DMS 273 (cell line): ENCODE data around the gene USP6NL.

Experiments
- DNase-seq: peaks from one replicate; lab custom pipeline; 2025; ENCODE audit not compliant: unreplicated experiment; lab: John Stamatoyannopoulos, UW

USP6NL gene

GRCh38 chr10:11483201-11484148 lies 128.0 kb downstream of the USP6NL start:
- no peak for DNase-seq

GRCh38 chr10:11482306-11482705 lies 129.1 kb downstream of the USP6NL start:
- no peak for DNase-seq

DNA sequence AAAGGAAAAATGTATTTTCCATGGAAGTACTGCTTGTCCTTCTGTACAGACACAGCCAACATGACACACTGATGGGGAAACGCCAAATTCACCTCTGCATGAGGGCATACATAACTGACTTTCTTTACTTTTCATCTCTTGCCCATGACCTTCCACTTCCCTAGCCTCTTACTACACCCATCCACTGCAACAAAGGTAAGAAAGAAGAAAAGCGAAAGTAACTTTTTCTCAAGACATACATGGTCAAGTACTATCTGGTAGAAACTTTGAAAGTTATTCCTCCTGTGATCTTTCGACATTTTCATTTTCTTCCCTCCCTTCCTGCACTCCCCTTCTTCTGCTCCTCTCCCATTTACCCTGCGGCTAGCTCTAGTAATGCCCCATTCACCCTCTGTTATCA lies 130.8 kb downstream of the USP6NL start:
- no peak for DNase-seq

GRCh38 chr10:11479300-11479699 lies 132.2 kb downstream of the USP6NL start:
- no peak for DNase-seq

DNA sequence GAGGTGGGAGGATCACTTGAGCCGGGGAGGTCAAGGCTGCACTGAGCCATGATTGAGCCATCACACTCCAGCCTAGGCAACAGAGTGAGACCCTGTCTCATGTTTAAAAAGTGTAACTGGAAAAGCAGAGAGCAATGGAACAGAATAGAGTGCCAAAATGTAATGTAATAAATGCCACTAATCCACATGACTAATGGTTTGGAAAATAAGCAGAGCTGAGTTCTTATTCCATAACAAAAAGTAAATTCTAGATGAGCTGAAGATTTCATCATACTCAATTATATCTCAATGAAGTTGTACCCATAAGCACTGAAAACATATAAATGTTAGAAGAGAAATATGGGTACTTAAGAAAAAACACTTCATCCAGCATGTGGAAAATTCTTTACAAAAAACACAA lies 132.6 kb downstream of the USP6NL start:
- DNase-seq: no peak

DNA sequence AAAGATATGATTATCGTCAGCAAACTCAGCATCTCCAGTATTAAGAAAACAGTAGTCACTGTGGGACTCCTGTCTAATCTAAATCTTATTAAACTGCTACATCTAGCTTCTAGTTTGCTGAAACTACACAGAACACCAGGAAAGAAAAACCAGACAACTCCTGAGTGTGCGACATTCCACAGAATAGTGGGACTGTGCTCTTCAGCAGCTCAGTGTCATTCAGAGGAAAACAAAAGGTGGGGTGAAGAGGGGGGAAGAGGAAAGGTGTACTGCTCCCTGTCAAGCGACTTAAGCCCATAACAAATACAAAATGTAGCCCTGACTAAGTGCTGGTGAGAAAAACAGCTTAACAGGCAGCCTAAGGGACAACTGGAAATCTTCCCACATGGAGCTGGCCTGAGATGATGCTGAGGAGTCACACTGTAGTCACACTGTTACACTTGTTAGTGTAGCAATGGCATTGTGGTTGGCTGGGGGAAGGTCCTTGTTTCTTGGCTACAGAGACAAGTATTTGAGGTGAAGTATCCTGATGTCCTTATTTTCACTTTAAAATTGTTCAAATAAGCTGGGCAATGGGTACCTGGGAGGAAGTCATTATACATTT lies 135.5 kb downstream of the USP6NL start:
- no peak for DNase-seq

- no peak for DNase-seq
These were observed 138.2 kb downstream of the USP6NL start for GRCh38 chr10:11473128-11473760.

DNA sequence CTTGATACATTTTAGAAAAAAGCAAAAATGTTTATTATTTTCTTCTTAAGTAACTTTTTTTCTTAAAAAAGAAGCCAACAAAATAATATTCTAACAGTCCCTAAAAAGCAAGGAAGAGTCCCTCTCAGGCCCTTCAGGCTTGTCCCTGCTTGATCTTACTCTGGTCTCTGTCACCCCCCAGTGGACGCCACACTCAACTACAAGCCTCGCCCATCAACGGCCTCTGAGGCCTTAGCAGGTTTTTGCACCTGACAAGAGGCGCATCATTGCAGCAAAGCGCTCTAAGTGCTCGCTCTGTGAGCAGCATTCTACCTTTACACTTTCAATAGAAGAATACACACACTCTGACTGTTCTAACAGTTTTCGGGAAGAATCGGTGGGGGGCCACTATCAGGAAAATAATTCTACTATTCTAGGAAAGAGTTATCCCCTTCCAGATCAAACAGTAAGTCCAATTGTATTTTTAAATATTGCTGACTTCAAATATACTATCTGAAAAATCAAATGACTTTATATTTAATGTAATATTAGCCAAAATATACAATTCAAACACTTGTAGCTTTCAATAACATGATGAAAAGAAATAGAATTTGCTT lies 139.2 kb downstream of the USP6NL start:
- peak; percentile 65 for DNase-seq

DNA sequence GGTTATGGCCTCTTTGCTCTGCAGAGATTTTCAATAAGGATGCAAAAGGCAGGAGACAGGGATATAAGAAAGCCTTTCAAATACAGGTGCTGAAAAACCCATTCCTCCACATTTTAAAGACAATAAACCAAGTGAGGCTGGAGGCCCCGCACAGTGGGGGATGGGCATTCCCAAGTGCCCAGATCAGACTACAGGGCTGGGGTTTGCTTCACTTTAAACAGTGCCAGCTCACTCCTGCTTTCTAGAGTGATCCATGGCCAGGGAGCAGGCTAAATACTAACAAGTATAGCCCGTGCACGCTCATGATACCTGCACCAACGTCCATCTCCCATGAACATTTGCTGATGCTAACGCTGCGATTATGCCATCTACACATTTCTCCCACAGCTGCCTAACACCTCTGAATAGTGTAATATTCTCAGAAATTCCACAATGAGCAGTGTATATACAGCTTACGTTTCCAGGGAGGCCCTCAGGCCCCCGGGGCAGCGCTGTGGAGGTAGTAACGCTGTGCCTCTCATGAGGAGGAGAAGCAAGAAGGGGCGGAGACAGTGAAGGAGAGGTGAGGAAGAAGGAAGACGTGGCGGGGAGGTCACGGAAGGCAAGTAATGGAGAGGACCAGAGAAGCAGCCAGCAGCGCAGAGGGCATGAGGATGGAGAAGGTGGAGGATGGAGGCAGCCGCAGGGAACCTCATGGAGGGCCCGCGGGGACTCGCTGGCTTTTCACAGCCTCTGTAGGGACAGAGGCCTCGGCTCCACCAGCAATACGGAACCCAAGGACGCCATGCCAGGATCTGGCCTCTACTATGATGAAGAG lies 141.7 kb downstream of the USP6NL start:
- DNase-seq: no peak

GRCh38 chr10:11468126-11468742 lies 143.2 kb downstream of the USP6NL start:
- DNase-seq: no peak

- no peak for DNase-seq
These were observed 146.0 kb downstream of the USP6NL start for GRCh38 chr10:11465406-11465805.

DNA sequence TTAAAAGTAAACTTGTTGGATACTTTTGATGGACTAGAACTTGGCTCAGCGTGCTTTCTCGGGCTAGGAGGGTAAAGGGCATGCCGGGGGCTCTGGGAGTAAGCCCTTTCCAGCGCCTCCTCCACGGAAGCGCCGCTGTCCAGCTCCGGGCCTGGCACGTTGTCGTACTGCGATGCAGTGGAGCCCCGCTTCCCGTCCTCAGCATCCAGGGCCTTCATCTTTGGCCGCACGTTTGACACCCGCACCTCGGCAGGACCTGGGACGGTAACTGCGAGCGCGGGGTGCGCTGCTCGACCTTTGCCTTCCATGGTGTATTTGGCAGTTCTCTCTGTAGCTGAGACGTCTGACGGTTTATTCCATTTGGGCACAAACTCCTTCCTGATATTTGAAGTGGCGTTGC lies 148.3 kb downstream of the USP6NL start:
- no peak for DNase-seq

DNA sequence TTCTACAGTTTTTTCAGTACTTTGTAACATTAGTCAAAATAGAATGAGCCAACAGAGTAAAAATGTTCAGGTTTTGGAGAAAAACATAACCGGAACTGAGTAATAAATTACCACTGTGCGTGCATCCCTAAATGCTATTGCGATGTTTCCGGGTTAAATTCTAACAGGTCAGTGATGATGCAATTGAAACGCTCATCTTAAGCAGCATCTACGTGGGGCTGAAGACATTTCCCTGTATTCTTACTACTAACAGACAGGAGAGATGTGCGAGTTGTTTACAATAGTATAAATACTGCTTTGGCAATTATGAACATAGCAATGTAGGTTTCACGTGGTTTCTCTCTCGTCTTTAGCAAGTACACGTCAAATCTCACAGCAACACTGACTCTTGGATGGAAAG lies 149.4 kb downstream of the USP6NL start:
- no peak for DNase-seq

DNA sequence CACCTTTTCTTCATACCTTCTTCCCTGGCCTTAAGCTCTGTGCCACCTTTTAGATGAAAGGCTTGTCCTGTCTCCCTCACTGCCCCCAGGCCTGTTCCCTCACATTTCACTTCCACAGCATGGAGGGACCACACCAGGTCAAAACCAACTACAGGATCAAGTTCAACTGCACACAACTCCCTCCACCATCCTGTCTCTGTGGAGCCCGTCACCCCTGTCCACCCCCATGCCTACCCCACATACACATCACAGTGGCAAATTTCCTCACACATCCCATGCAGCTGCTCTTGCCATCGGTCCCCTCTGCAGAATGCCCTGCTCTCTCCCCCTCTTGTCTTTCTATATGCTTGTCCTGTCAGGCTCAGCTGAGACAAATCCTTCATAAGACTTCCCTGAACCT lies 154.1 kb downstream of the USP6NL start:
- DNase-seq: no peak

GRCh38 chr10:11454958-11455566 lies 156.4 kb downstream of the USP6NL start:
- peak; percentile 18 for DNase-seq

- no peak for DNase-seq
These were observed 157.3 kb downstream of the USP6NL start for GRCh38 chr10:11454160-11454559.

- no peak for DNase-seq
These were observed 159.7 kb downstream of the USP6NL start for GRCh38 chr10:11451640-11452260.

DNA sequence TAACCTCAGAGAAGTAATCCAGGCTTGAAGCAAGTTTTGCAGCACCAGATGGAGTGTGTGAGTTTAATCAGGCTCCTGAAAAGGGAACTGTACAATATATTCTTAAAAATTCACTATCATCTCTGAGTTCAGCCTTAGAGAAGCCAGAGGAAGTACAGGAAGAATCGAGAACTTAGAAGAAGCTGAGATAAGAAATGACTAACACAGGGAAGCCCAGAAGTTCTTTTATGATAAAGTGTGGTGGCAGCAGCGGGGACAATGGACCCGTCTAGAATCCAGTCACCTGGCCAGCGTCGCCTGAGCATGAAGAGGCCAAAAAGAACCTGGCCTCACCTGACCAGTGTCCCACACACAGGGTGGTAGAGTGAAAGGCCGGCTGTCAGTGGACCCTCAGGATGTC lies 161.0 kb downstream of the USP6NL start:
- DNase-seq: no peak

- DNase-seq: no peak
These were observed 161.7 kb downstream of the USP6NL start for GRCh38 chr10:11449761-11450160.
